ENCODE results near the gene SUSD3. TPM values are rescaled to one million over a fixed set of nuclear protein-coding genes. Genes with fewer than 3 reads are reported as not detected.

SUSD3 gene
- total RNA-seq, 1 experiment from 2014 or later = 11.9 TPM

GRCh38 chr9:93111001-93111370, 52.5 kb downstream of the SUSD3 start:
- ATAC-seq (no peak), DNase-seq (ENCODE audit: low spot score) (no peak)
- POLR2A ChIA-PET = no interaction called here
- H3K4me3 Mint-ChIP-seq = no peak overlapping the region
- H3K4me1 Mint-ChIP-seq = peaks cover 14% of the 10 kb centered on the region
- TF ChIP-seq ZNF425 (CRISPR knock-in tag; conservative IDR thresholded peaks at IDR 0.05) (no peak), IRF1 (CRISPR knock-in tag; IDR thresholded peaks at IDR 0.05) (no peak), IRF2 (CRISPR knock-in tag; IDR thresholded peaks at IDR 0.05; ENCODE audit: borderline replicate concordance, low read depth) (no peak), AR (CRISPR knock-in tag; IDR thresholded peaks at IDR 0.05) (no peak)
- 0 out of 2 replicates have a peak overlapping the region, but pooled peaks have one; percentile 58 for H3K27ac Mint-ChIP-seq
- H3K36me3 Mint-ChIP-seq = no peaks in the 10 kb centered on the region
- no peaks in the 10 kb centered on the region for H3K27me3 Mint-ChIP-seq (ENCODE audit: low read depth)
- no peaks in the 10 kb centered on the region for H3K9me3 Mint-ChIP-seq
- CTCF ChIA-PET = interaction anchor here (1.3 kb wide), 1 partner anchor 107 kb away, joined by 3 read pairs; no protein-coding TSS in a partner anchor

GRCh38 chr9:93111371-93112115, 53.0 kb downstream of the SUSD3 start:
- POLR2A ChIA-PET = no interaction called here
- DNase-seq (ENCODE audit: low spot score) (no peak), ATAC-seq (no peak)
- CTCF ChIA-PET = interaction anchor here (1.0 to 1.3 kb wide), 2 partner anchors 43 to 108 kb away, joined by 3 to 4 read pairs; no protein-coding TSS in a partner anchor
- peaks cover 18% of the 10 kb centered on the region for H3K4me1 Mint-ChIP-seq
- no peak overlapping the region for H3K4me3 Mint-ChIP-seq
- H3K27me3 Mint-ChIP-seq (ENCODE audit: low read depth) = no peaks in the 10 kb centered on the region
- TF ChIP-seq NFE2L1 (CRISPR knock-in tag; IDR thresholded peaks at IDR 0.05) = no peak
- no peak for TF ChIP-seq GTF2I (CRISPR knock-in tag; conservative IDR thresholded peaks at IDR 0.05)
- TF ChIP-seq RORB (CRISPR knock-in tag; IDR thresholded peaks at IDR 0.05) = no peak
- TF ChIP-seq TEAD4 (CRISPR knock-in tag; IDR thresholded peaks at IDR 0.05) = no peak
- TF ChIP-seq ZNF423 (CRISPR knock-in tag; IDR thresholded peaks at IDR 0.05) = no peak
- no peak for TF ChIP-seq PREB (CRISPR knock-in tag; IDR thresholded peaks at IDR 0.05; ENCODE audit: borderline replicate concordance)
- no peak for TF ChIP-seq USF1 (CRISPR knock-in tag; IDR thresholded peaks at IDR 0.05)
- TF ChIP-seq ZNF232 (CRISPR knock-in tag; IDR thresholded peaks at IDR 0.05) = no peak
- TF ChIP-seq SMAD4 (CRISPR knock-in tag; IDR thresholded peaks at IDR 0.05) = no peak
- TF ChIP-seq ZNF121 (CRISPR knock-in tag; IDR thresholded peaks at IDR 0.05) = no peak
- TF ChIP-seq ZNF317 (CRISPR knock-in tag; IDR thresholded peaks at IDR 0.05; ENCODE audit: borderline replicate concordance, low read depth) = no peak
- TF ChIP-seq SMAD3 (CRISPR knock-in tag; IDR thresholded peaks at IDR 0.05; ENCODE audit: borderline replicate concordance) = no peak
- TF ChIP-seq ATF2 (CRISPR knock-in tag; IDR thresholded peaks at IDR 0.05; ENCODE audit: borderline replicate concordance, low read depth) = no peak
- no peak for TF ChIP-seq MAX (CRISPR knock-in tag; IDR thresholded peaks at IDR 0.05)
- TF ChIP-seq ATF1 (CRISPR knock-in tag; IDR thresholded peaks at IDR 0.05) = no peak
- TF ChIP-seq NR1H2 (CRISPR knock-in tag; IDR thresholded peaks at IDR 0.05) = no peak
- TF ChIP-seq EMX1 (CRISPR knock-in tag; IDR thresholded peaks at IDR 0.05) = no peak
- no peak for TF ChIP-seq MLX (CRISPR knock-in tag; IDR thresholded peaks at IDR 0.05)
- no peak for TF ChIP-seq IRF1 (CRISPR knock-in tag; IDR thresholded peaks at IDR 0.05)
- no peaks in the 10 kb centered on the region for H3K36me3 Mint-ChIP-seq
- no peaks in the 10 kb centered on the region for H3K9me3 Mint-ChIP-seq
- no peak overlapping the region for H3K27ac Mint-ChIP-seq
